PC-3 (cell line): ENCODE measurements around the gene SYNGR3. TPM values are rescaled to one million over a fixed set of nuclear protein-coding genes. Genes with fewer than 3 reads are reported as not detected.
"Not testable (repeated sequence)": the region's sequence is repeated elsewhere in the genome, so short reads cannot be mapped to it uniquely, and the experiment has no call there.

ENCODE experiments used
- ATAC-seq: fragments of 200-7000 bp; cut with Tn5 transposase; 2 replicates; pipeline ENCODE4 v1.9.1; 2020; ENCODE audit warnings: mild to moderate bottlenecking, moderate library complexity
- BruUV-seq: library from RNA; stranded (reverse); fragments of 400-500 nt; replicated peaks from 2 replicates; lab custom pipeline; 2021; lab: Mats Ljungman, UMichigan
- CTCF ChIA-PET: fragments of 300-600 bp; sonication (Branson Sonifier 250); formaldehyde crosslinking; loops from one replicate; lab custom pipeline; 2022; ENCODE audit warnings: antibody characterized with exemption; lab: Charles Lee
- POLR2A ChIA-PET: fragments of 300-600 bp; sonication (Branson Sonifier 250); formaldehyde crosslinking; loops from one replicate; lab custom pipeline; 2022; ENCODE audit warnings: antibody characterized with exemption; ENCODE audit not compliant: unreplicated experiment; lab: Charles Lee
- DNase-seq: peaks from one replicate; pipeline ENCODE4 v3.0.0-alpha.2; 2015
- H2AFZ ChIP-seq: fragments of 300-600 bp; sonication (generic); 2 replicates; pipeline ENCODE4 v1.6.0; 2016; ENCODE audit warnings: antibody characterized with exemption, low read length
- H3F3A ChIP-seq: fragments of 300-600 bp; sonication (generic); one replicate; pipeline ENCODE4 v1.6.0; 2017; ENCODE audit warnings: antibody characterized with exemption, low read length, control low read depth, mild to moderate bottlenecking; ENCODE audit not compliant: unreplicated experiment
- H3K27ac ChIP-seq: fragments of 300-600 bp; sonication (generic); 2 replicates; pipeline ENCODE4 v1.5.1; 2016; ENCODE audit warnings: mild to moderate bottlenecking, low read length
- H3K27me3 ChIP-seq: fragments of 300-600 bp; sonication (generic); 2 replicates; pipeline ENCODE4 v1.6.1; 2016; ENCODE audit warnings: low read length, mixed read lengths
- H3K36me3 ChIP-seq: fragments of 300-600 bp; sonication (generic); 2 replicates; pipeline ENCODE4 v1.6.1; 2016; ENCODE audit warnings: low read depth, mixed run types, low read length, mixed read lengths
- H3K4me1 ChIP-seq: fragments of 300-600 bp; sonication (generic); 2 replicates; pipeline ENCODE4 v1.5.1; 2016; ENCODE audit warnings: low read length; ENCODE audit not compliant: insufficient read depth
- H3K4me2 ChIP-seq: fragments of 300-600 bp; sonication (generic); 2 replicates; pipeline ENCODE4 v1.6.0; 2016; ENCODE audit warnings: low read length
- H3K4me3 ChIP-seq: fragments of 300-600 bp; sonication (generic); 2 replicates; pipeline ENCODE4 v1.5.1; 2016; ENCODE audit warnings: mild to moderate bottlenecking, low read length, mixed read lengths
- H3K79me2 ChIP-seq: fragments of 300-600 bp; sonication (generic); 2 replicates; pipeline ENCODE4 v1.6.1; 2017; ENCODE audit warnings: low read length, mixed read lengths
- H3K9ac ChIP-seq: fragments of 300-600 bp; sonication (generic); 2 replicates; pipeline ENCODE4 v1.6.0; 2016; ENCODE audit warnings: mild to moderate bottlenecking, low read length
- H3K9me2 ChIP-seq: fragments of 300-600 bp; sonication (generic); replicated peaks from 2 replicates; pipeline ENCODE4 v1.6.1; 2016; ENCODE audit warnings: mixed run types, low read length, mixed read lengths
- H3K9me3 ChIP-seq: fragments of 300-600 bp; sonication (generic); 2 replicates; pipeline ENCODE4 v1.6.1; 2016; ENCODE audit warnings: low read length, mixed read lengths
- H4K20me1 ChIP-seq: fragments of 300-600 bp; sonication (generic); 2 replicates; pipeline ENCODE4 v1.6.1; 2016; ENCODE audit warnings: low read length, mixed read lengths
- CTCF ChIP-seq: fragments of 300-600 bp; sonication (generic); conservative IDR thresholded peaks from 2 replicates; pipeline ENCODE4 v1.5.1; 2017; ENCODE audit warnings: antibody characterized with exemption, low read depth, mild to moderate bottlenecking, low read length
- EZH2 ChIP-seq: fragments of 300-600 bp; sonication (generic); IDR thresholded peaks from one replicate; pipeline ENCODE4 v1.6.1; 2017; ENCODE audit warnings: antibody characterized with exemption, mild to moderate bottlenecking, low read length; ENCODE audit not compliant: unreplicated experiment
- EZH2phosphoT487 ChIP-seq: fragments of 300-600 bp; sonication (generic); IDR thresholded peaks from 2 replicates; pipeline ENCODE4 v1.6.1; 2018; ENCODE audit warnings: mild to moderate bottlenecking, antibody characterized with exemption, low read length, borderline replicate concordance
- intact Hi-C: fragments of 100-400 bp; cut with micrococcal nuclease; formaldehyde crosslinking; loops from 2 replicates; pipeline ENCODE4 v1.9.0; 2023
- total RNA-seq: library from RNA; depleted of rRNA; stranded (reverse); fragments of >200 nt; gene quantifications from 2 replicates; pipeline ENCODE4 v1.2.3, GENCODE V29; 2014

Gene SYNGR3
- total RNA-seq, 1 experiment from 2014 or later = 1.5 TPM

- H3K4me1 ChIP-seq = peaks cover 9% of the 10 kb centered on the region; the same call in 1 of the 2 replicates
- no peaks in the 10 kb centered on the region for H3K9me2 ChIP-seq
- H3K79me2 ChIP-seq = peaks cover 55% of the 10 kb centered on the region
- peak; percentile 56 for DNase-seq
- POLR2A ChIA-PET = no interaction called here
- H3K36me3 ChIP-seq = peaks cover 22% of the 10 kb centered on the region
- peak overlapping the region; percentile 90 for H3K4me2 ChIP-seq
- peaks cover 16% of the 10 kb centered on the region for H3F3A ChIP-seq
- TSS peak; percentile 12 for BruUV-seq
- H3K9me3 ChIP-seq = no peaks in the 10 kb centered on the region
- peak; percentile 25 for ATAC-seq
- peaks cover 19% of the 10 kb centered on the region for H4K20me1 ChIP-seq
- peak overlapping the region; percentile 90; the same call in 1 of the 2 replicates for H3K9ac ChIP-seq
- CTCF ChIA-PET = interaction anchor here (0.7 kb wide), 1 partner anchor 55 kb away, joined by 3 read pairs; no protein-coding TSS in a partner anchor
- H3K27me3 ChIP-seq = no peaks in the 10 kb centered on the region
- intact Hi-C loops = no loop called here
- TF ChIP-seq EZH2phosphoT487 (no peak), CTCF (no peak), EZH2 (no peak)
- H3K27ac ChIP-seq = 0 out of 2 replicates have a peak overlapping the region, but pooled peaks have one; percentile 14
- H3K4me3 ChIP-seq = peak overlapping the region; percentile 91
- H2AFZ ChIP-seq = no peak overlapping the region
Measured at GRCh38 chr16:1960665-1961630, 28.8 kb upstream of the SYNGR3 start.

DNA sequence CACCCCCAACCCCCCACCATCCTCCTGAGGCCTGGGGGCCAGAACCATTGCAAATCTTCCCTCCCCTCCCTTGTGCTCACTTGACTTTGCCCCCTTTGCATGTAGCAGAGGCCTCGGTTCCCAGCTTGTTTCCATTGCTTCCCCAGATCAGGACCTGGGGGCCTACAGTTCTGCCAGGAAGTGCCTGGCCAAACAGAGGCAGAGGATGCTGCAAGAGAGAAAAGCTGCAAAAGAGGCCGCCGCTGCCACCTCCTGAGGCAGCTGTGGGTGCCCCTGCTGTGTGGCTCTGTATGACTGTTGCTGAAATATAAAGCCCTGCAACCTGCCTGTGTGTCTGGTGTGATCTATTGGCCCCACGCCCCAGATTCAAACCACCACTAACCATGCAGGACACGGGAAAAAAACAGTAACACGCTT lies 28.1 kb upstream of the SYNGR3 start:
- ChIA-PET POLR2A (no interaction called here), CTCF (no interaction called here)
- H3K9me2 ChIP-seq = no peaks in the 10 kb centered on the region
- peaks cover 9% of the 10 kb centered on the region; the same call in 1 of the 2 replicates for H3K4me1 ChIP-seq
- peak overlapping the region; percentile 92 for H3K4me2 ChIP-seq
- no peaks in the 10 kb centered on the region for H3K27me3 ChIP-seq
- H3F3A ChIP-seq = peaks cover 16% of the 10 kb centered on the region
- DNase-seq (no peak), ATAC-seq (no peak)
- H3K9me3 ChIP-seq = no peaks in the 10 kb centered on the region
- H4K20me1 ChIP-seq = peaks cover 19% of the 10 kb centered on the region
- H3K27ac ChIP-seq = no peak overlapping the region
- intact Hi-C loops = no loop called here
- H3K79me2 ChIP-seq = peaks cover 56% of the 10 kb centered on the region
- no peak overlapping the region for H3K9ac ChIP-seq
- H3K4me3 ChIP-seq = peak overlapping the region; percentile 40; the same call in 1 of the 2 replicates
- BruUV-seq = no TSS peak
- TF ChIP-seq EZH2phosphoT487 = no peak
- TF ChIP-seq EZH2 = no peak
- TF ChIP-seq CTCF = no peak
- H3K36me3 ChIP-seq = peaks cover 22% of the 10 kb centered on the region
- no peak overlapping the region for H2AFZ ChIP-seq

DNA sequence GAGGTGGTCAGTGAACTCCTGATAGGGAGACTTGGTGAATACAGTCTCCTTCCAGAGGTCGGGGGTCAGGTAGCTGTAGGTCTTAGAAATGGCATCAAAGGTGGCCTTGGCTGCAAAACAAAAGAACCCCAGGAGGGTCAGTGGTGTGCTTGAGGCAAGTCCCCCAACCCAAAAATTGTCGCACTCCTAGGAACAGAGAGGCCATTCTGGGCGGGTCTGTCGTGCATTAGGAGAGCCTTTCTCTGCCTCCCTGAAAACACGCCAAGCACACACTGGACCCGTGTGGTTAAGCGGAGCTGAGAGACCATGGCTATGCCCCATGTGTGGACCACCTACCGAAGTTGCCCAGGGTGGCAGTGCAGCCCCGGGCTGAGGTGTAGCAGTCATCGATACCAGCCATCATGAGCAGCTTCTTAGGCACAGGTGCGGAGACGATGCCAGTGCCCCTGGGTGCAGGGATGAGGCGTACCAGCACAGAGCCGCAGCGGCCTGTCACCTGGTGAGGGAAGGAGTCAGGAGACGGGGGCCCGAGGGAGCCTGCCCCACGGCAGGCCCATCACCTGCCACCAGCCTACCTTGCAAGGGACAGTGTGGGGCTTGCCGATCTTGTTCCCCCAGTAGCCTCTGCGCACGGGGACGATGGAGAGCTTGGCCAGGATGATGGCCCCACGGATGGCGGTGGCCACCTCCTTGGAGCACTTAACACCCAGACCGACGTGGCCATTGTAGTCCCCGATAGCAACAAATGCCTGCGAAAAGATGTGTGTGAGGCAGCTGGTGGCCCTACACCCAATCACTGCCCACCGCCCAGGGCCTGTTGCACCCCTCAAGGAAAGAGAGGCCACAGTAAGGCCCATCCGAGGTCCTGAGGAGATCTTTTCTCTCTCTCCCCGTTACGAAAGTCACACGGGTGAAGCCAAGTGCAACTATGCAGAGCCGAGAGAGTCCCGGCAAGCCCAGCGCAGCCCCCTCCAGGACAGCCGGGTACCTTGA lies 27.3 kb upstream of the SYNGR3 start:
- H3K9me3 ChIP-seq, DNase-seq, H3K27me3 ChIP-seq, H3K4me1 ChIP-seq, H3K9me2 ChIP-seq, H2AFZ ChIP-seq, CTCF ChIA-PET, POLR2A ChIA-PET, H3K27ac ChIP-seq, ATAC-seq, intact Hi-C loops: not testable (repeated sequence)
- Histone ChIP-seq H3K4me3 (peak overlapping the region; percentile 96), H3K9ac (peak overlapping the region; percentile 99; the same call in 1 of the 2 replicates), H3F3A (peaks cover 16% of the 10 kb centered on the region), H3K36me3 (peaks cover 22% of the 10 kb centered on the region), H4K20me1 (peaks cover 19% of the 10 kb centered on the region), H3K79me2 (peaks cover 56% of the 10 kb centered on the region), H3K4me2 (peak overlapping the region; percentile 92)
- BruUV-seq = TSS peak; percentile 71
